Stomach (tissue), 9 donors: ENCODE measurements around the gene EEFSEC. TPM values are rescaled to one million over a fixed set of nuclear protein-coding genes. Genes with fewer than 3 reads are reported as not detected.

Experiments used
- DNase-seq, 2 donors: peaks; one replicate each; pipeline versions ENCODE4 v3.0.0 to v3.0.0-alpha.2; 2013 to 2019
- H3K27ac ChIP-seq, 5 donors: fragments of 200-600 bp in 4 of 5; sonication (generic) in 4 of 5; one replicate each; pipeline ENCODE4 v1.5.1; 2013 to 2019; ENCODE audit warnings: mild to moderate bottlenecking in 1 of 5, moderate library complexity in 1 of 5
- H3K27me3 ChIP-seq, 3 donors: fragments of 200-600 bp; sonication (generic); one replicate each; pipeline ENCODE4 v1.5.1; 2017 to 2019; ENCODE audit warnings: mixed run types in 1 of 3
- H3K36me3 ChIP-seq, 4 donors: fragments of 200-600 bp; sonication (generic); 1 replicate in 3 of 4; 2 replicates in 1 of 4; pipeline ENCODE4 v1.5.1; 2016 to 2019
- H3K4me1 ChIP-seq, 4 donors: fragments of 200-600 bp; sonication (generic); one replicate each; pipeline ENCODE4 v1.5.1; 2016 to 2019
- H3K4me3 ChIP-seq, 4 donors: fragments of 200-600 bp; sonication (generic) in 3 of 4; one replicate each; pipeline ENCODE4 v1.5.1; 2016 to 2019; ENCODE audit warnings: mild to moderate bottlenecking in 1 of 4
- H3K9me3 ChIP-seq, 4 donors: fragments of 200-600 bp; sonication (generic); one replicate each; pipeline ENCODE4 v1.5.1; 2016 to 2019
- EP300 ChIP-seq: sonication (generic); formaldehyde crosslinking; IDR thresholded peaks from one replicate; pipeline ENCODE4 v1.6.1; 2017; ENCODE audit warnings: antibody characterized with exemption
- POLR2A ChIP-seq, 4 donors: fragments of 450-650 bp; IDR thresholded peaks; one replicate each; pipeline ENCODE4 v1.6.1; 2016; ENCODE audit warnings: antibody characterized with exemption in 4 of 4, control low read depth in 2 of 4, mild to moderate bottlenecking in 1 of 4, moderate library complexity in 1 of 4
- POLR2AphosphoS5 ChIP-seq, 3 donors: sonication (generic); formaldehyde crosslinking; IDR thresholded peaks; one replicate each; pipeline ENCODE4 v1.6.1; 2016; ENCODE audit warnings: antibody characterized with exemption in 3 of 3
- WGBS, 5 donors: extraction: QIAGEN DNeasy Blood & Tissue Kit in 3 of 5; methylation state at CpG; one replicate each; pipeline versions ENCODE4 v1.1.5 to v1.1.7; 2013 to 2018; 5-methylcytosine and 5-hydroxymethylcytosine counted together
- intact Hi-C: fragments of 100-400 bp; cut with DNase I; formaldehyde crosslinking; loops from one replicate; pipeline ENCODE4 v1.15.1; 2023; ENCODE audit warnings: low total_unique reads
- polyA plus RNA-seq, 3 donors: library from polyadenylated mRNA; stranded (reverse); fragments of 200-250 nt; gene quantifications; one replicate each; pipeline ENCODE4 v1.2.3, GENCODE V29; 2013
- total RNA-seq, 5 donors: library from RNA; depleted of rRNA; stranded (reverse); fragments of >200 nt; gene quantifications; one replicate each; pipeline versions ENCODE4 v1.1.0 to v1.2.3, GENCODE V29; 2014 to 2016
- TF ChIP-seq, protein P1 (sequence below), 7 experiments: fragments of 450-650 bp in 4 of 7; fragments of 200-600 bp in 3 of 7; sonication (generic) in 3 of 7; IDR thresholded peaks; one replicate each; pipeline ENCODE4 v1.5.1; 2016 to 2019; ENCODE audit warnings: antibody characterized with exemption in 7 of 7, control low read depth in 2 of 7, mild to moderate bottlenecking in 1 of 7
- donor health status: healthy with polysubstance abuse.
- donor health status: Bipolar disorder and iron deficiency.
- donor health status: healthy.

Gene EEFSEC
- total and polyA plus RNA-seq, 8 donors = 5.0 to 39.1 (median 13.2) TPM

DNA sequence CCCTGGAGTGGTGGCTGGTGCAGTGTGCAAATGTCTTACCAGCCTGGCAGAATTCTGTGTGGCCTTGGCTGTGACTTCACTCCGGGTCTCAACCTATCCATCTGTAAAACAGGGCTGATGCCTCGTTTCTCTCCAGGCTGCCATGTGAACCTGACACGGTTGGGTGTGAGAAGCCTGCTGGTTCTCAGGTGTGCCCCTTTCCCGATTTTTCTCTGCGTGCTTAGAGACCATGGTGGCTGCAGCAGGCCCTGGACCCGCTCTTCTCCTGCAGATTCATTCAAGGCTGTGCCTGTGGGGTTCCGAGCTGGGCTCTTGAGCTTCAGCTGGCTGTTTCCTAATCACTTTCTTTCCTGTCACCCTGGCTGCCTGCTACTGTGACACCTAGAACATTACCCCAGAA, 38.9 kb downstream of the EEFSEC start:
- DNase-seq = no peak
- no peak overlapping the region for H3K4me3 ChIP-seq
- H3K4me1 ChIP-seq = peaks cover 0 to 37% (median 12%) of the 10 kb centered on the region in 4 donors
- no peak overlapping the region for H3K27ac ChIP-seq
- WGBS, 5 donors = 87 to 98% (median 94%) methylated on average over 7 of the region's 7 CpGs
- no peaks in the 10 kb centered on the region for H3K36me3 ChIP-seq
- no peaks in the 10 kb centered on the region for H3K9me3 ChIP-seq
- TF ChIP-seq, protein P1, sequence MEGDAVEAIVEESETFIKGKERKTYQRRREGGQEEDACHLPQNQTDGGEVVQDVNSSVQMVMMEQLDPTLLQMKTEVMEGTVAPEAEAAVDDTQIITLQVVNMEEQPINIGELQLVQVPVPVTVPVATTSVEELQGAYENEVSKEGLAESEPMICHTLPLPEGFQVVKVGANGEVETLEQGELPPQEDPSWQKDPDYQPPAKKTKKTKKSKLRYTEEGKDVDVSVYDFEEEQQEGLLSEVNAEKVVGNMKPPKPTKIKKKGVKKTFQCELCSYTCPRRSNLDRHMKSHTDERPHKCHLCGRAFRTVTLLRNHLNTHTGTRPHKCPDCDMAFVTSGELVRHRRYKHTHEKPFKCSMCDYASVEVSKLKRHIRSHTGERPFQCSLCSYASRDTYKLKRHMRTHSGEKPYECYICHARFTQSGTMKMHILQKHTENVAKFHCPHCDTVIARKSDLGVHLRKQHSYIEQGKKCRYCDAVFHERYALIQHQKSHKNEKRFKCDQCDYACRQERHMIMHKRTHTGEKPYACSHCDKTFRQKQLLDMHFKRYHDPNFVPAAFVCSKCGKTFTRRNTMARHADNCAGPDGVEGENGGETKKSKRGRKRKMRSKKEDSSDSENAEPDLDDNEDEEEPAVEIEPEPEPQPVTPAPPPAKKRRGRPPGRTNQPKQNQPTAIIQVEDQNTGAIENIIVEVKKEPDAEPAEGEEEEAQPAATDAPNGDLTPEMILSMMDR (IDR thresholded peaks at IDR 0.05) = no peak
- TF ChIP-seq POLR2A (IDR thresholded peaks at IDR 0.05) (no peak), POLR2AphosphoS5 (IDR thresholded peaks at IDR 0.05) (no peak), EP300 (no peak)
- H3K27me3 ChIP-seq = no peaks in the 10 kb centered on the region
- intact Hi-C loops = no loop called here

DNA sequence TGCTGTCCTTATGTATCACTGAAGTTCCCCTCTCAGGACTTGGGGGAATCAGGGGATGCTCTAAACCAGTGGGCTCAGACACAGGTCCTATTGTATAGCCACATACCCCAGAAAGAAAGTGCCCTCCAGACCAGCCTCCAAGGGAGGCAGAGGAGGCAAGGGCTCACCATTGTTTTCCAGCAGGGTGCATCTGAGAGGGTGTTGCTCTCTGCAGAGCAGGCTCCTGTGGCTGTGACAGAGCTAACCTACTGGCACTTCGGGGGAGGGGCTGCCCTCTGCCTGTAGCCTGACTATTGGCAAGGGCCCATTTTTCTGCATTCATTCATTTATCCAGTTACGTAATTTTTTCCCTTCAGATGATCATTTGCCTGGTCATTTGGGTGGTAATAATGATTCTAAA, 39.9 kb downstream of the EEFSEC start:
- no peaks in the 10 kb centered on the region for H3K36me3 ChIP-seq
- TF ChIP-seq POLR2A (IDR thresholded peaks at IDR 0.05) (no peak), EP300 (no peak), POLR2AphosphoS5 (IDR thresholded peaks at IDR 0.05) (no peak)
- TF ChIP-seq, protein P1 (IDR thresholded peaks at IDR 0.05) = no peak
- H3K9me3 ChIP-seq = no peaks in the 10 kb centered on the region
- intact Hi-C loops = no loop called here
- no peak for DNase-seq
- H3K4me3 ChIP-seq = no peak overlapping the region
- peaks cover 0 to 34% (median 12%) of the 10 kb centered on the region in 4 donors for H3K4me1 ChIP-seq
- 93 to 100% (median 98%) methylated on average over 2 of the region's 2 CpGs for WGBS, 5 donors
- H3K27me3 ChIP-seq = no peaks in the 10 kb centered on the region
- H3K27ac ChIP-seq = no peak overlapping the region

DNA sequence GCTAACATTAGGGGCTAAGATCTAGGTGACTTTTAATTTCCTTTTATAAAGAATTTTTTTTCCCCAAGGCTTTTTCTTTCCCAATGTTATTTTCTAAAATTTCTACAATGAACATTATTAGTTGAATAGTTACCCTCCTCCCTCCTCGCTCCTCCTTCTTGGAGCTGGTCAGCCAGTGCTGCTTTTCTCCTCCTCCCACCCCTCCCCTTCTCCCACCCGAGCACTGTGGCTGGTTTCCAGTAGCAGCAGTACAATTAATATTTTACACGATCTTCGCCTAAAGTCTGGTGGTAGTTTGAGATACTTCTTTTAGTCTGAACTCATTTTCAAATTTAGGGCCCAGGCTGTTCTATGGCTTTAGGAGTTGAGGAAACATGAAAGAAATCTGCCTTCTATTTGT, 41.6 kb downstream of the EEFSEC start:
- H3K9me3 ChIP-seq = no peaks in the 10 kb centered on the region
- H3K4me1 ChIP-seq = peaks cover 0 to 30% (median 12%) of the 10 kb centered on the region in 4 donors
- WGBS, 5 donors = 52 to 71% (median 59%) methylated on average over 4 of the region's 4 CpGs
- intact Hi-C loops = no loop called here
- H3K27me3 ChIP-seq = no peaks in the 10 kb centered on the region
- H3K27ac ChIP-seq = peak overlapping the region in 1 of 5 donors; percentile 21
- H3K4me3 ChIP-seq = no peak overlapping the region
- no peaks in the 10 kb centered on the region for H3K36me3 ChIP-seq
- TF ChIP-seq POLR2AphosphoS5 (IDR thresholded peaks at IDR 0.05) (no peak), EP300 (no peak), POLR2A (IDR thresholded peaks at IDR 0.05) (no peak)
- TF ChIP-seq, protein P1 (IDR thresholded peaks at IDR 0.05) = no peak
- peak in 1 of 2 donors; percentile 64 for DNase-seq

DNA sequence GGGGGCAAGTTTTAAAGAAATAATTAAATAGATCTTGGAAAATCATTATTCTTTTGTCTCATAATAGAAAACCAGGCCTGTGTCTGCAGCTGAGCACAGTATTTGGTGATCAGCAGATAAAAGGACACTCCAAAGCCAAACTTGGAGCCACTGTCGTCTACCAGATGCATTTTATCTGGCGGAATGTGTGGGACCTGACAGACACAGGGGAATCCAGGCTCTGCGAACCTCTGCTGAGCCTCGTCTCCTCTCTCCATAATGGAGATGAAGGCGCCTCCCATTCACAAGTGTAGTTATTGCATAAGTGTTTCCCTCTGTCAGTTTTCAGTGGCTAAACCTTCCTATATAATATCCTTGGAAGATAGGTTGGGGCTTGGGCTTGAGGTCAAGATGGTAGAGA, 42.1 kb downstream of the EEFSEC start:
- intact Hi-C loops = no loop called here
- TF ChIP-seq, protein P1 (IDR thresholded peaks at IDR 0.05) = no peak
- TF ChIP-seq EP300 (no peak), POLR2A (IDR thresholded peaks at IDR 0.05) (no peak), POLR2AphosphoS5 (IDR thresholded peaks at IDR 0.05) (no peak)
- peak in 1 of 2 donors; percentile 51 for DNase-seq
- Histone ChIP-seq H3K4me1 (peaks cover 0 to 30% (median 12%) of the 10 kb centered on the region in 4 donors), H3K4me3 (no peak overlapping the region), H3K27ac (peak overlapping the region in 1 of 5 donors; percentile 21), H3K36me3 (no peaks in the 10 kb centered on the region), H3K27me3 (no peaks in the 10 kb centered on the region), H3K9me3 (no peaks in the 10 kb centered on the region)
- 67 to 93% (median 84%) methylated on average over 5 of the region's 5 CpGs for WGBS, 5 donors
